ENCODE results near the gene SYAP1.
A peak's percentile ranks its signal among the peaks of the same experiment; 100 is the strongest.

SYAP1 gene

DNA sequence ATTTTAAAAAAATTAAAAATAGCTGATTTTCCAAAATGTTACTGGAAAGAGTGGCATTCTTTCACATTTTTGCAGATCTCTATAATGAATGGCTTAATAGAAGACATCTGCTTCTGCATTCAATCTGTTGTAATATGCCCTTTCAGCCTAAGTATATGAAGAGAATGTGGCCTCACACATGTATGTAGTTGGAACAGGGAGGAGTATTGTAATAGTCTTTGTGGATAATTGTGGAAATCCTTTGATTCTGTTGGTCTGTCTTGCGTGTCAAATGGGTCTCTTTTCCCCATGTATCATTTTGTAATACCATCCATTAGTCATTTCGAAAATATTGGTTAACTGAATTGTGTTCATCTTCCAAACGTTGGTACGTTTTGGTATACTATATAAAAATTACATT, 78.4 kb downstream of the SYAP1 start:
- Mint-ChIP-seq H3K36me3 (ENCODE audit: insufficient read depth) (peaks cover 38% of the 10 kb centered on the region), H3K9me3 (no peaks in the 10 kb centered on the region), H3K4me1 (ENCODE audit: low read depth in 2 of 2) (peaks cover 4 to 5% of the 10 kb centered on the region in 2 donors), H3K4me3 (no peak overlapping the region), H3K27me3 (no peaks in the 10 kb centered on the region), H3K27ac (no peak overlapping the region)
- DNase-seq (no peak), ATAC-seq (replicated peaks) (no peak)

DNA sequence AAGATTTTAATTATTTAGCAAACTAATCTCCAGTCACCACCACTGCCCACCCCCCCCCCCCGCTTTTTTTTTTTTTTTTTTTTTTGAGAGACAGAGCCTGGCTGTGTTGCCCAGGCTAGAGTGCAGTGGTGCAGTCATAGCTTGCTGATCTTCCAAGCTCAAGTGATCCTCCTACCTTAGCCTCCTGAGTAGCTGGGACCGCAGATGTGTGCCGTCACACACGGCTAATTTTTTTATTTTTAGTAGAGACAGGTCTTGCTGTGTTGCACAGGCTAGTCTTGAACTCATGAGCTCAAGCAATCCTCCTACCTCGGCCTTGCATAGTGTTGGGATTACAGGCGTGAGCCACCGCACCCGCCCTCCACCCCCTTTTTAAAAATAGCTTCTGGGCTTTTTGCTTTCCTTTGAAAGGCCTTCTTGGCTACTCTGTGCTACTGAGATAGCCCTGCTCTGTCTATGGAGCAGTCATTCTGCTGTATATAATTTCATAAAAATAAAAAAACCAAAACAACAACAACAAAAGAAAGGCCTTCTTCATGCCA, 85.6 kb downstream of the SYAP1 start:
- H3K27ac Mint-ChIP-seq = no peak overlapping the region
- peaks cover 6 to 7% of the 10 kb centered on the region in 2 donors for H3K4me1 Mint-ChIP-seq (ENCODE audit: low read depth in 2 of 2)
- DNase-seq = no peak
- no peak for ATAC-seq (replicated peaks)
- H3K36me3 Mint-ChIP-seq (ENCODE audit: insufficient read depth) = peaks cover 25% of the 10 kb centered on the region
- no peaks in the 10 kb centered on the region for H3K27me3 Mint-ChIP-seq
- H3K9me3 Mint-ChIP-seq = no peaks in the 10 kb centered on the region
- H3K4me3 Mint-ChIP-seq = no peak overlapping the region

DNA sequence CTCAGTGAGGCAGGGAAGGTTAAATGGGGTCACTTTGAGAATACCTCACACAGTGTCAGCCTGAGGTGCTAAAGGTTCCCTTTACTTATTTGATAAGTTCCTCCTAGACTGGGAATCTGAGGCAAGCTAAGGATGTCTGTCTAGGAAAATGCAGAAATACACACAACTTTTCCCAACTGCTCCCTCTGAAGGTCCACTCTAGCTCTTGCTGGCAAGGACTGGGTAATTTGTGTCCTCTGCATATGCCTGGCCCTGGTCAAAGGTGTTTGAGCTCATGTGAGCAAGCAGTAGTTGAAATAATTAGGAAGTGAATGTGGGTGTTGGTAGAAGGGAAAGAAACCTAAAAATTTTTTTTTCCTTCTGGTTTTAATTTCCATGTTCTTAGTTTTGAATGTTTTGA, 88.1 kb downstream of the SYAP1 start:
- peak overlapping the region in 1 of 2 donors; percentile 13 for H3K27ac Mint-ChIP-seq
- no peaks in the 10 kb centered on the region for H3K27me3 Mint-ChIP-seq
- no peaks in the 10 kb centered on the region for H3K9me3 Mint-ChIP-seq
- DNase-seq = no peak
- H3K4me3 Mint-ChIP-seq = no peak overlapping the region
- H3K4me1 Mint-ChIP-seq (ENCODE audit: low read depth in 2 of 2) = peaks cover 7 to 8% of the 10 kb centered on the region in 2 donors
- ATAC-seq (replicated peaks) = no peak
- H3K36me3 Mint-ChIP-seq (ENCODE audit: insufficient read depth) = peaks cover 14% of the 10 kb centered on the region

DNA sequence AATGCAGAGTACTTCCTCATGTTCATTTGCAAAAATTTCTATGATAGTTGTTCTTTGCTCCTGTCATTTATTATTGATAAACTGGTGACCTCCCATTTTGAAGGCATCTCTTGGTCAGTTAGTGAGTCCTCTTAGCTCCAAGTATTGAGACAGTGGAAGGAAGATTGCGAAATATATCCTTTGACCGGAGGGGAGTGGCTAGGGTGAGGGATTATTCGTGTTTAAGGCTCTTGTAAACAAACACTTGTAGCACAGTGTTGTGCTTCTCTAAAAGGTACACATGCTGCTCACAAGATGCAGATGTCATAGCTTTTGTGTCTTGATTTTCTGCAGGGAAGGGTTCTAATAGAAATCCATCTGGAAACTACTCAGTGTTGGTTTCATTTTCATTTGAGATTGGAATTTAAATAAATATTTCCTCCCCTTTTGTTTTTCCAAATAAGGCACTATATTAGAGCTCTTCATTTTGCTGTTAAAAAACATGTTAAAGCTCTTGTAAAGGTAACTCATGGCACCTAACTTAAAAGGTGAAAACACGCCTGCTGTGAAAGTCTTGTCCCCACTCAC, 88.6 kb downstream of the SYAP1 start:
- H3K36me3 Mint-ChIP-seq (ENCODE audit: insufficient read depth) = peaks cover 10% of the 10 kb centered on the region
- no peak for DNase-seq
- H3K4me1 Mint-ChIP-seq (ENCODE audit: low read depth in 2 of 2) = peaks cover 7 to 8% of the 10 kb centered on the region in 2 donors
- H3K27ac Mint-ChIP-seq = peak overlapping the region in 1 of 2 donors; percentile 13
- no peaks in the 10 kb centered on the region for H3K9me3 Mint-ChIP-seq
- no peak for ATAC-seq (replicated peaks)
- H3K27me3 Mint-ChIP-seq = no peaks in the 10 kb centered on the region
- no peak overlapping the region for H3K4me3 Mint-ChIP-seq

DNA sequence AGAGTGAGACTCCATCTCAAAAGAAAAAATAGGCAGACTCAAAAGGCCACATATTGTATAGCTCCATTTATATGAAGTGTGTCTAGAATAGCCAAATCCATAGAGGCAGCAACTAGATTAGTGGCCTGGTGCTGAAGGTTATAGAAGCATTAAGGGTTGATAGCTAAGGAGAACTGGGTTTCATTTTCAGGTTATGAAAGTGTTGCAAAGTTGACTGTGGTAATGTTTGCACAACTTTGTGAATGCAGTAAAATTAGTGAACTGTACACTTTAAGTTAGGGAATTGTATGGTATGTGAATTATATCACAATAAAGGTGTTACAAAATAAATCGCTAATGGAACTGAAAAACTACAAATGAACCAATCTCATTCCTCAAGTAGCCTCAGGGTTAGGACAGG, 95.2 kb downstream of the SYAP1 start:
- Mint-ChIP-seq H3K27ac (no peak overlapping the region), H3K4me3 (no peak overlapping the region), H3K27me3 (no peaks in the 10 kb centered on the region)

More for the DNA sequence above, 95.2 kb downstream of the SYAP1 start:
- Mint-ChIP-seq H3K36me3 (ENCODE audit: insufficient read depth) (peaks cover 42% of the 10 kb centered on the region), H3K9me3 (no peaks in the 10 kb centered on the region), H3K4me1 (ENCODE audit: low read depth in 2 of 2) (peaks cover 0 to 5% of the 10 kb centered on the region in 2 donors)
- ATAC-seq (replicated peaks) (no peak), DNase-seq (no peak)
